ENCODE data around the gene ABLIM1. TPM values are rescaled to one million over a fixed set of nuclear protein-coding genes. Genes with fewer than 3 reads are reported as not detected.

Gene ABLIM1
- total and polyA plus RNA-seq, 3 donors from 2014 or later, result 90.0 to 137 (median 128) TPM

- no peak overlapping the region for H3K27ac ChIP-seq
- 75 to 76% methylated on average over 2 of the region's 2 CpGs for WGBS, 2 donors
Observed at GRCh38 chr10:114576132-114576487, 82.0 kb downstream of the ABLIM1 start.

GRCh38 chr10:114575417-114576131 lies 82.5 kb downstream of the ABLIM1 start:
- TF ChIP-seq POLR2A (IDR thresholded peaks at IDR 0.05), result no peak
- no peak for TF ChIP-seq CTCF (IDR thresholded peaks at IDR 0.05)
- no peaks in the 10 kb centered on the region for H3K9me3 ChIP-seq
- 82 to 87% methylated on average over 8 to 9 of the region's 9 CpGs for WGBS, 2 donors
- no peak overlapping the region for H3K27ac ChIP-seq
- H3K4me3 ChIP-seq, result no peak overlapping the region
- no peak for DNase-seq
- H3K4me1 ChIP-seq, result no peaks in the 10 kb centered on the region
- intact Hi-C loops (cut with DNase I; ENCODE audit: low total_unique reads), result no loop called here
- no peaks in the 10 kb centered on the region for H3K27me3 ChIP-seq
- H3K36me3 ChIP-seq (ENCODE audit: low read depth, missing control alignments), result no peaks in the 10 kb centered on the region

More at GRCh38 chr10:114576132-114576487, 82.0 kb downstream of the ABLIM1 start:
- Histone ChIP-seq H3K9me3 (no peaks in the 10 kb centered on the region), H3K4me1 (no peaks in the 10 kb centered on the region), H3K36me3 (ENCODE audit: low read depth, missing control alignments) (no peaks in the 10 kb centered on the region), H3K27me3 (no peaks in the 10 kb centered on the region), H3K4me3 (no peak overlapping the region)
- TF ChIP-seq POLR2A (IDR thresholded peaks at IDR 0.05), result no peak
- TF ChIP-seq CTCF (IDR thresholded peaks at IDR 0.05), result no peak
- intact Hi-C loops (cut with DNase I; ENCODE audit: low total_unique reads), result no loop called here
- no peak for DNase-seq

GRCh38 chr10:114573330-114574045 lies 84.6 kb downstream of the ABLIM1 start:
- intact Hi-C loops (cut with DNase I; ENCODE audit: low total_unique reads), result no loop called here
- 73 to 88% methylated on average over 6 of the region's 6 CpGs for whole genome bisulfite sequencing, 2 donors
- Histone ChIP-seq H3K9me3 (no peaks in the 10 kb centered on the region), H3K27ac (no peak overlapping the region), H3K27me3 (no peaks in the 10 kb centered on the region), H3K4me1 (no peaks in the 10 kb centered on the region), H3K4me3 (no peak overlapping the region), H3K36me3 (ENCODE audit: low read depth, missing control alignments) (no peaks in the 10 kb centered on the region)
- no peak for DNase-seq
- no peak for TF ChIP-seq POLR2A (IDR thresholded peaks at IDR 0.05)
- no peak for TF ChIP-seq CTCF (IDR thresholded peaks at IDR 0.05)

- no peak for TF ChIP-seq POLR2A (IDR thresholded peaks at IDR 0.05)
- TF ChIP-seq CTCF (IDR thresholded peaks at IDR 0.05), result no peak
- Histone ChIP-seq H3K4me3 (no peak overlapping the region), H3K27me3 (no peaks in the 10 kb centered on the region), H3K36me3 (ENCODE audit: low read depth, missing control alignments) (no peaks in the 10 kb centered on the region), H3K27ac (no peak overlapping the region), H3K9me3 (no peaks in the 10 kb centered on the region), H3K4me1 (no peaks in the 10 kb centered on the region)
- intact Hi-C loops (cut with DNase I; ENCODE audit: low total_unique reads), result no loop called here
- DNase-seq, result no peak
- WGBS, 2 donors, result 85 to 87% methylated on average over 12 of the region's 12 CpGs
Observed at GRCh38 chr10:114571316-114571999, 86.6 kb downstream of the ABLIM1 start.

Data from testis (tissue), 3 donors.